GM21528 (cell line): ENCODE measurements around the gene NUDT4B.
"Not testable (repeated sequence)": the region's sequence is repeated elsewhere in the genome, so short reads cannot be mapped to it uniquely, and the experiment has no call there.

Experiments
- ATAC-seq: cut with Tn5 transposase; IDR thresholded peaks from one replicate; pipeline ENCODE4 v1.9.1; 2021; ENCODE audit warnings: mild to moderate bottlenecking, moderate library complexity; ENCODE audit not compliant: unreplicated experiment, low FRiP score

Gene NUDT4B

DNA sequence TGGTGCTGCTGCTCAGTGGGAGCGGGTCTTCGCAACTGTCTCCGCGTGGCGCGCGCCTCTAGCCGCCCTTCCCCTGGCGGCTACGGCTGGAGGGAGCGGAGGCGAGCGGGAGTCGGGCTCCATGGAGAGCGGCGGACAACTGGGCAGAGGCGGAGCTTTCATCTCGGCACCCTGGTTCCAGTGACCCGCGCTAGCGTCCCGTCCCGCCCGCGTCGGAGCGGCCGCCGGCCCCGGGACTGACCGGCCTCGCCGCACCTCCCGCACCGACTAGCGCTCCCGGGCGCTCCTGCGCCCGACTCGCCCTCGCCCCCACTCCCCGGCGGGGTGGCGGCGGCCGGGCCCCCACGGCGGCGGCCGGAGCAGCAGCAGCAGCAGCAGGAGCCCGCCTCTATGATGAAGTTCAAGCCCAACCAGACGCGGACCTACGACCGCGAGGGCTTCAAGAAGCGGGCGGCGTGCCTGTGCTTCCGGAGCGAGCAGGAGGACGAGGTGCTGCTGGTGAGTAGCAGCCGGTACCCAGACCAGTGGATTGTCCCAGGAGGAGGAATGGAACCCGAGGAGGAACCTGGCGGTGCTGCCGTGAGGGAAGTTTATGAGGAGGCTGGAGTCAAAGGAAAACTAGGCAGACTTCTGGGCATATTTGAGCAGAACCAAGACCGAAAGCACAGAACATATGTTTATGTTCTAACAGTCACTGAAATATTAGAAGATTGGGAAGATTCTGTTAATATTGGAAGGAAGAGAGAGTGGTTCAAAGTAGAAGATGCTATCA is at the start of gene NUDT4B:
TSS of gene NUDT4B (plus strand) at position 212 of the 772 bp plus-strand sequence. CDS start at position 391, 179 bp downstream.
- ATAC-seq, result peak; percentile 59

DNA sequence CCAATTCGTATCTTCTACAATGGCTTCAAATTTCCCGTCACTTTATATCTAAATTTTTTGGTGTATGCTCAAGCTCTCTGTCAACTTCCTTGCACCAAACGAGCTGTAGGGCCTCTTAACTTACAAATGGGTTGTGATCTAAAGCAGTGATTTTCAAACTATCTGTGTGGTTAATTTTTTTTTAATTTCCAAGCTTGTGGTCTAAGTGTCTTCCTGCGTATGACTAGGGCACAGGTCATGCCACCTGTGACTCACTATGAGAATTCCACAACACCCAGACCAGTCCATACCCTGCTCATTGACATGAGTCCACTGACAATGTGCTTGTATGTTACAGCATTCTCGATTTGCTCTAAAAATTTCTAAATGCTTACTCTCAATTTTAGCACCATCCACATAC is 49.2 kb upstream of the NUDT4B start:
- ATAC-seq, result not testable (repeated sequence)

DNA sequence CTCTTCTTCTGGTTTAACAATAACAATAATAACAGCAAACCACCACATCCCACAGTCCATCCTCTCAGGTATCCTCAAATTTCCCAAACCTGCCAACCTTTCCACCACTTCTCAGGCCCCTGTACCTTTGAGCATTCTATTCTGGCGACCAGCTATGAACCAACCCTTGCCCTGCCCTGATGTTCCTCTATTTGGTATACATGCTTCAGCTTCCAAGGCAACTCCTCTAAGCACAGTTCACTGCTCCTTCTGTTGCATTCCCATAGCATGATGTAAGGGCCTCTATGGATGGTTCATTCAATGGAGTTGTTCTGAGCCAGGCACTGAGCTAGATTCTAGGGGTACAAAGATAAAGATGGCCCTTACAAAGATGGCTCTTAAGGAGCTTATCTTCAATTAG is 46.3 kb upstream of the NUDT4B start:
- not testable (repeated sequence) for ATAC-seq

DNA sequence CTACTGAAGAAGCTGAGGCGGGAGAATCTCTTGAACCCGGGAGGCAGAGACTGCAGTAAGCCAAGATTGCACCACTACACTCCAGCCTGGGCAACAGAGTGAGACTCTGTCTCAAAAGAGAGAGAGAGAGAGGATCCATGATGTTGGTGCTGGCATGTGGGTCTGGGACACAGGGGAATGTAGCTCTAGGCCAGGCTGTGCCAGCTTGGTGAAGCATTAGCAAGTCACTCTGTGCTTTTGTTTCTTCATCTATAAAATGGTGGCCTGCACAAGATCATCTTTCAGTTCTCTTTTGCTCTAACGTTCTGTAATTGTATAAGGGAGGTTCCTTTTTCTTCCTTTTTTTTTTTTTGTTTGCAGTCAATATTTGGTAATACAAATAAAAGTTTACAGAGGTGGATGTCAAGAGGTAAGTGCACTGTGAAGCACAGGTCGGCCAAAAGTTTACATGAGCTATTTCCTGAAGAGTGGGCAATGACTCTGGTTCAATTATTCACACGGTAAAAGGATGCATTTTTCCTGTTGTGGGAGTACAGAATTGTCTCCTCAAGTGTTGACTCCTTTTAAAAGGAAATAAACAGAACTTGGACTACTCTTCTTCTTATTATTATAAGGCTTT is 44.5 kb upstream of the NUDT4B start:
- not testable (repeated sequence) for ATAC-seq

DNA sequence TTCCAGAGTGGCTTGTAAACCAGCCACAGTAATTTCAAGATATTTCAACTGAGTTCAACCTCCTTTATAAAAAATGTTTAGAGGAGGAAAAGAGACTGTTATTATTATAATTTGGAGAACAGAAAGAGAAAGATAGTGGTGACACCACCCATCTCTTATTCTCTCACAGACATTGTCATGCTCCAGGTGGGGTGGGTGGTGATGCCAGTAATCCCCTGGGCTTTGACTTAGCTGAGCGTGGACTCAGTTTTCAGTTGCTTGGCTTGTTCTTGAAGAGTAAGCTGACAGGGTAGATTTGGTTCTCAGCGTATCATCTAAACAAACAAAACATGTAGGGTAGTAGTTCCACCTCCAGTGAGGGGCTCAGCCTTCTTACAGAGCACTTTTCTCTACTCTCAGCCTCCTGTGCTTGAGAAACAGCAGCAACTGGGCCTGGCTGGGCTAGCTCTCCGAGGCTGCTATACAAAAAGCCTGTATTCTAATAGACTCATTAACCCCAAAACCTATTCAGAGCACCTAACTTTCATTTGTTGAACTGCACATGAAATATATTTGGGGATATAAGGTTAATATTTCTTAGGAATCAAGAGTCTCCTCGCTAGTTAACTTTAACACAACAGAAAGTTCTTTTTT is 43.1 kb upstream of the NUDT4B start:
- ATAC-seq, result not testable (repeated sequence)

DNA sequence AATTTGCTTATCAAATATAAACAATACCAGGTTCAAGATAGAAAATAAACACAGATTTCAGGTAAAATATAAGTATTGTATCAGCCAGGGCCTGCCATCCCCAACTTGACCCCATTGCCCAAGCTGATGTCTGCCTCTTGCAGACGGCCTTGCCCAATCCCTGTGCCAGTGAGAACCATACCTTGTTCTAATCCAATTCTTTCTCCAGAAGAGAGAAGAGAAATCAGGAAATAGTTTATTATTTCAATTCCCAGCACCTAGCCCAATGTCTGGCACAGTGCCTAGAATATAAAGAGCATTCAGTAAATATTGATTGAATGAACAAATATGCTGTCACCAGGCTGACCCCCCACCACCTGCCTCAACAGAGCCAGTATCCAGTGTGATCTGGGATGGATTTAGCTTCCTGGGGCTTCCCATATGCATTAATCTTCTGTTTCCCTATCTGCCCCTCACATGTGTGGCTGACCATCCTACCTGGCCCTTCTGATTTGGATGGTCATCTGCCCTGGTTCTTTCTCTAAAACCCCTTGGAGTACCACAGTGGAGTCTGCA is 39.7 kb upstream of the NUDT4B start:
- not testable (repeated sequence) for ATAC-seq

DNA sequence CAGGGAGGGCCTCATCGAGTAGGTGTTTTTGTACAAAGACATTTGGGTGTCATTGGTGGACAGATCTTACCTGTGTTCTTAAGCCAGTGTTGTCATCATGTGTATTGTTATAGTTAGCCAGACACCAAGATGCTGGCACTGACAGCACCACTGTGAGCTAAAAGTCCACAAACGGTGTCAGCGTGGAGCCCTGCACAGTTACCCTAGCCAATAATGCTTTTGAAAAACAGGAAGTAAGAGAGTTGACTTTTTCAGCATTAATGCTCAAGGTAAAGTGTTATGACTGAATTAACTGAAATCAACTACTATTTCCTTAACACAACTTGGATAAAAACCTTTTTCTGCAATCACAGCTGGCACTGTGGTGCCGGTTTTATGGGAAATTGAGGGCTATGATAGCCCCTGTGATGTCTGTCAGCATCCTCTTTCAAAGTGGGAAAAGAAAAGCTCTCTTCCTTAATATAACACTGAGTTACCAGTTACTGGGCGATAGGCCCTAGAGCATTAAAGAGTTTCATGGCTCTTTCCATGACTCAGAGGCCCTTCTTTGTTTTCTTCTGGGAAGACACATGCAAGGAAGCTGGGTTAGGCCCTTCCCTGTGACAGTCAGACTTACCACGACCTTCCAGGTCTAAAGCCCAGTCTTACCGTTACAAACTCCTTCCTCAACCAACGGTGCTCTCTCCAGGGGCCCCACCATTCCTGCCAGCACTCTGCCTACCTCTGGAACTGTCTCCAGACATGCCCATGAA is 37.6 kb upstream of the NUDT4B start:
- ATAC-seq, result not testable (repeated sequence)

DNA sequence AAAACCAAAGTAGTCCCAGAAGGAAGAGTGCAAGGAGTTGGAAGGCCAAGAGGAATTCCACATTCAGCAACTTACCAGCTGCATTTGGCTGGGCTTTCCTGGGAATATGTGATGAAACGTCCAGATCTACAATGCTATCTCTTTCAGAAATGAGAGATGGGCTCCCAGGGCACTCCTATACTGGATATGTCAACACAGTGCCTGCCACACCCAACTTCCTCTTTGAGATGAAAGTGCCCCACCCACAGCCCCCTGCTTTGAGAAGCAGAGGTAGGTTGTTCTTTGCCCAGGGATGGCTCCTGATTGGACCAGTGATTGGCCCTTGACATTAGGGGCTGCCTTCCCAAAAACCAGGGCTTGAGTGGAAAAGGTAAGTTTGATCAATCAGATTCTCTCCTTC is 36.2 kb upstream of the NUDT4B start:
- not testable (repeated sequence) for ATAC-seq

DNA sequence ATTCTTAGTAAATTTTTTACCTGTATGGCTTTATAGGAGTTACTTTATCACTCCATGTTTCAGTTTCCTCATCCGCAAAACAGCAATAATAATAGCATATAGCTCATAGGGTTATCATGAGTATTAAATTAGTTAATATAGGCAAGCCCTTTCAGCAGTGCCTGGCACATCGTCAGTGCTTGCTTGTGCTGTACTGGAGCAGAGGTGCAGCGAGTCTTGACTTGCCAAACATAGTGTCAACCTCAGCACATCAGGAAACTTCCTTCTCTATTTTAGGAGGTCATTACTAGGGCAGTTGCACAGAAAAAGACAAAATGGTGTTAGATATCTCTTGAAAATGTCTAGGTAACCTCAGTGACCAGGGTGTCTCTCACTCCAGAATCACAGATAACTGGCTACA is 33.1 kb upstream of the NUDT4B start:
- ATAC-seq, result not testable (repeated sequence)

DNA sequence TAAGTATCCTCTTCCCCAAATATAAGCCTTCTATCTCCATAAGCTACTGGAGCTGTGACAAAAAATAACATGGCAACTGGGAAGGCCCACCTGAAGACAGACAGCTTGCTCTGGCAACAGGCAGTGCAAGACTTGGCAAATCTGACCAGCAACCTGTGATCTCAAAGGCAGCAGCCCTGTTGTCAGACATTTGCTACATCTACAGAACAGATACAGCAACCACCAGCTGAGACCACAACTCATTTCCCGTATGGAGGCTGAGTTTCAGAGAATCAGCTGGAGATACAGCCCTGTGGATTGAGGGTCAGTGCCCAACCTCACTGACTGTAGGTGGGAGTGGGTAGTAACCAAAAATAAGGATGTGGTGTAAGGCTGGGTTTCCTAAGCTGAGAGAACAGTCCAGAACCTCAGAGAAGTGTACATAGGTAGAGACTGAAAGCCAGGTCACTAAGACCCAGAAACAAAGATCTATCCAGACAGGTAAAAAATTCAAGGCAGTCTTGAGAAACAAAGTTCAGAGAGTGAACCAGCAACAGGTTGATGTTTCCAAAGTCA is 31.5 kb upstream of the NUDT4B start:
- ATAC-seq, result not testable (repeated sequence)

DNA sequence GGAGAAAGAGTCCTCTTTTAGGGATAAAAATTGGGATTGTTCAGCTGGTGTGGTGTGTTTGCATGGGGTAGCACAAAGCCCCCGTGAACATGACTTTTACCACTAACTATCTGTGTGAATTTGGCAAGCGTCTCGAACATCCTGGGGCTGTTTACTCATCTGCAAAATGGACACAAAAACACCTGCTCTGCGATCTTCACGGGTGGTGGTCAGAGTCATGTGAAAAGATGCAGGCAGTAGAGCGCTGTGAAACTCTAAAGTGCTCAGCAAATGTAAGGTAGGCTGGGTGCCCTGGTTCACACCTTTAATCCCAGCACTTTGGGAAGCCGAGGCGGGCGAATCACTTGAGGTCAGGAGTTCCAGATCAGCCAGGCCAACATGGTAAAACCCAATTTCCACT is 27.7 kb upstream of the NUDT4B start:
- ATAC-seq, result not testable (repeated sequence)

DNA sequence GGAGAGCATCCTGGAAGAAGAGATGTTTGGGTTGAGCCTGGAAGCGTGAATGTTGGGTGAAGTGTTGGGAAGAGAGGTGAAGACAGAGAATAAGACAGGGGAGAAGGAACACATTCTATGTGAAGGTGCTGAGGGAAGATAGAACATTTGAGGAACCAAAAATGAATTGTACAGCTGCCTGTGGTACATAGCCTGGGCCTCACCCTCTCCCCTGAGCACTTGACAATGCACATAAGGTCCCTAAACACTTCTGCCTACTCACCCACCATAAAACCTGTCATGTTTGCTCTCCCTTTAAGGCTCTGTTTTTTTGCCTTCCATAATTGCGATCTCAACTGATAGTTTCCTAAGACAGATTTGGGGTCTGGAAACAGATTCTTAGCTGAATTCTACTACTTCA is 25.8 kb upstream of the NUDT4B start:
- not testable (repeated sequence) for ATAC-seq

DNA sequence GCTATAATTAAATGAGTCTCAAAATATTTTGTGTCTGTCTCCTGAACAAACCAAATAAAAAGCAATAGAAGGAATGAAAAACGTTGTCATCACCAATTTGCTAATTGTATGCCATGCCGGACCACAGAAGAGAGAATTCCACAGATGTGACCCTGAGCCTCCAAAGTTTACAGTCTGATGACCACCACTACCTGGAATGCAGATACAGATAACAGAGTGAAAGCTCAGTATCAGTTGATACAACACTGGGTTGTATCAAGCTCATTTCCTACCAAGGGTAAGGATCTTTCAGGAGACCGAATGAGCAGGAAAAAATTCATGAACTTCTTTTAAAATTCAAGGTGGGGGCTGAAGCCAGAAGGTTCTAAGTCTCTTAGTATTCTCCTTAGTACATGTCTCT is 25.1 kb upstream of the NUDT4B start:
- not testable (repeated sequence) for ATAC-seq

DNA sequence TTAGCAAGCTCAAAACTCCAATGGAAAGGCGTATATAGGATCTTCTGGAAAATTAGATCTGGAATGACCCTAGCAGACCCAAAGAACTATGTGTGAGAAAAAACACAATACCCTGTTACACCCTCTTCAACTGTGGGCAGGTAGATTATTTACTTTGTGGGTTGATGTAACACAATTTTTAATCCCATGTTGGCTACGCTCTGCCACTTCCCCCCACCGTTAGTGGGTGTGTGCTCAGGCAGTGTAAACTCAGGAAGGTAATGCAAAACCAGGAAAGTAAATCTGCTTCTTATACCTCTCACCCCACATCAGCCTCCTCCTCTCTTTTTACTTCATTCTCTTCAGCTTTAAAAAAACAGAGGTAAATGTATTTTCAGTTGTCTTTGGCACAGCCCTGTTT is 23.7 kb upstream of the NUDT4B start:
- not testable (repeated sequence) for ATAC-seq

DNA sequence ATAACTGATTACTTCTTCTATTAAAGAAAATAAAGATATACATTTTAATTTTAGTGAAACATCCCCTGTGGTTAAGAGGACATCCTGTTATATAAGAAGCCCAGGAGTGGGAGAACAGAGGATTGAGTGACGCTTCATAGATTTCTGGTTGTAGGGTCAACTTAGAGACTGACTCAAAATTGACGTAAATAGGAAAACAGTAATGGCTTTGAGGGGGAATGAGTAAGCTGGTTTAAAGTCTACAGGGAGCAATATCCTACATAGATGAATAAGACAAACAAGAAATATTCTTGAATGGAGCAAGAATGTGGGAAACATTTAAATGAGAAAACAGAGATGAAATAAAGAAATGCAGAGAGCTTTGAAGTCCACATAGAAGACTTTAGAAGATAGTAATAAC is 20.7 kb upstream of the NUDT4B start:
- ATAC-seq, result not testable (repeated sequence)

DNA sequence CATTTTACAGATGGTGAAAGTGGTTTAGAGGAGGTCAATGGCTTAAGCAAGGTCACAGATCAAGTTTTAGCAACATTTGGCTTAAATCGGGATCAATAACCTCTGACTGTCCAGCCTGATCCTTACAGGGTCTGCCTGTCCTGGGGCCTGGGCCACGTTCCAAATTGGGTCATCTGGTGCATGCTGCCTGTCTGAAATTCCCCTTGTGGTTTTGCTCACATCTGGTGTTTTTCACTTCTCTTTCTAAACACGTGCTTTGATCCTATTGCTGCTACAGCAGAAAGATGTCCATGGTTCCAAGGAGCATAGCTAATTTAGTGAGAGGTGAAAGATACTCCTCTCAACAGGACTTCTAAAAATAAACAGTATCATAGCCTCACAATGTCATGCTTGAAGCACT is 19.4 kb upstream of the NUDT4B start:
- ATAC-seq, result peak; percentile 66

DNA sequence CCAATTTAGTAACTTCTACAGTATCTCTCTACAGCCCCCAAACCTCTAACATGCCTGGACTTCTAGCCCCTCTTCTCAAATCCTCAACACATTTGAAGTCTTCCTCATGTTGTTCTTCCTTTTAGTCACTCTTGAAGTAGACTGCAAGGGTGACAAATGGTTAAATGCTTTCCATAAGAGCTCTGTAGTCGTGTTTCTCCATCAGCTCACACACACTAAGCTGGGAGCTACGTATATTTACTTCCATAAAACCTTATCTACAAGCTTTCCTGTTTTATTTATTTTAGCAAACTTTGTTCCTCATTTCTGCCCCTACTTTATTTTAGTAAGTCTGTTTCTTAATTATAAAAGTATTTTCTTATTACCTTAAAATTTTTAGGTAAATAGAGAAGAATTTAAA is 19.0 kb upstream of the NUDT4B start:
- ATAC-seq, result peak; percentile 8

DNA sequence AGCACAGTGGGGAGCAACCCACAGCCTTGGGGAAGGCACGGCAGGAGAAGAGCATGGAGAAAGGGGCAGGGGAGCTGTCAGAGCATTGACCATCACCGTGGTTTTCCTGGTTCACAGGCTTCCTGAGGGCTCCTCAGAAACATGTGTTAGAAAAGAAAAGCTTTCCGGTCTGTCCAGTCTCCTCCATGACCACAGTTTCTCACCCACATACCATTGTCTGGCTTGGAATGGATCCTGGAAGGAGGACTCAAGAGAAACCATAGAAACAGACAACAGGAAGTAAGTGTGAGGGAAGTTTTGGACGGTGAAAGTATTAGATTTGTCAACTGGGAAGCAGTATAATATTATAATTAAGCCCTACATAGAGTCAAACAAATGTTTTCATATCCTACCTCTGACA is 16.3 kb upstream of the NUDT4B start:
- not testable (repeated sequence) for ATAC-seq

DNA sequence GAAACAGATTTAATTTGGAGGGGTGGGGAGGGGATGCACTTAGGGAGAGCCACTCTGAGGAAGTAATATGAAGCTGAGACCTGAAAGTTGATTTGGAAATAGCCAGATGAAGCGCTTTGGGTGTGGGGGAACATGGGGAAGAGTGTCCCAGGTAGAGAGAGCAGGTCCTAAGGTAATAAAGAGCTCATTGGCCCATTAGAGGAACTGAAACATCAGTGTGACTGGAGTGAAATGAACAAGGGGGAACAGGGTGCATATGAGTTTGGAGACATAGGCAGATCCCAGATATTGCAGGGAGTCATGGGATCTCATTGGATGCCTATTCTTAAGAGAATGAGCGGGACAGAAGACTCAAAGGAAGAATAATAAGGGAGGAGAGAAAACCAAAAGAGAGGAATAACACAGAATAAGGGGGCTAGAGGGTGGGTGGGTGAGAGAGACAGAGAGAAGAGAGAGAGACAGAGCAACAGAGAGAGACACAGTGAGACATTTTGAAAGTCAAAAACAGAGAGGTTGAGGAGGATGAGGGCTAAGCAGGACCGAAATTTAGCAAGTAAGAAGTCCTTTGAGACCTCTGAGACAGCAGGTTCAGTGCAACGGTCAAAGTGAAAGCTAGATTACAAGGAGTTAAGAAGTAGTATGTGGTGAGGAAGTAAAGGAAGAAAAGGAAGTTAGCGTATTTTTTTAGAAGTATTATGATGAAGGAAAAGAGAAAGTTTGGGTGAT is 14.8 kb upstream of the NUDT4B start:
- peak; percentile 83 for ATAC-seq

DNA sequence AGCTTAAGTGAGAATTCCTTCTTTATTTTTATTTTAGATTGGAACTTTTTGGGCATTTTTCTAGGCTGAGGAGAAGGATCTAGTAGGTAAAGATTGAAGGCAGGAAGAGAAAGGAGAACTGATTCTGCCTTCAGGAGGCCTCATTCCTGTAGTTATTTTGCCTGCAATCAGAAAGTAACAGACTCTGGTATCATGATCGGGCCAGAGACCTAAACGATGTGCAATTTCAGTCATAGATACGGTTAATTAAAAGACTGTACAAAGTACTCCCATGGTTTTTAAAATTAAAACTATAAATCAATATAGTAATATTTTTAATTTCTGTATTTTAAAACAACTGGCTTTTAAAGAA is 14.3 kb upstream of the NUDT4B start:
- peak; percentile 51 for ATAC-seq
